GM06990 (cell line): ENCODE results near the gene RGS7.

Experiments
- DNase-seq: peaks from one replicate; pipeline ENCODE4 v3.0.0-alpha.2; 2011; ENCODE audit not compliant: insufficient read length; ENCODE audit errors: extremely low read depth
- H3K27me3 ChIP-seq: replicated peaks from 2 replicates; pipeline ENCODE4 v1.6.0; 2011; ENCODE audit warnings: low read length; ENCODE audit not compliant: control insufficient read depth, insufficient read depth
- H3K36me3 ChIP-seq: 2 replicates; pipeline ENCODE4 v1.5.1; 2011; ENCODE audit warnings: low read length; ENCODE audit not compliant: control insufficient read depth, insufficient read depth
- H3K4me3 ChIP-seq: replicated peaks from 2 replicates; pipeline ENCODE4 v1.5.1; 2011; ENCODE audit warnings: low read depth, mild to moderate bottlenecking, control low read depth, low read length
- TF ChIP-seq, protein P1 (sequence below): IDR thresholded peaks from 2 replicates; pipeline ENCODE4 v1.5.1; 2011; ENCODE audit warnings: low read length, control low read depth, mild to moderate bottlenecking, inconsistent platforms; ENCODE audit not compliant: insufficient read depth, poor library complexity, severe bottlenecking

The RGS7 gene

DNA sequence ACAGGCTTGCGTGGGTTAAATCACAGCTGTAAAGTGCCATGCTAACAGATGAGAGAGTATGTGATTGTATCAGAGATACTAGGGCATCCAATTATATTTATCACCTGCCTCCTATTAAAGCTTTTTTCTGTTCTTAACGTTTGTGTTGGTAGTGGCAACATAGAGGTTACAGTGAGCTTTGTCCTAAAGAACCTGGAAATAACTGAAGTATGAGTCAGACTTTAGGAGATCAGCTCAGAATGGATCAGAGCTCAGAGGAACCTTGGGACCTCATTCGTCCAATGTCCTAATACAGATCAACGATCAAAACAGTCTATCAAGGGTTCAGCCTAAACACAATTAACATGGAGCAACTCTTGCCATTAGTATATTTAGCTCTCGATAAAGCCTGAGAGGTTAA is 81.0 kb downstream of the RGS7 start:
- no peaks in the 10 kb centered on the region for H3K36me3 ChIP-seq
- no peaks in the 10 kb centered on the region for H3K27me3 ChIP-seq
- DNase-seq: no peak
- TF ChIP-seq, protein P1, sequence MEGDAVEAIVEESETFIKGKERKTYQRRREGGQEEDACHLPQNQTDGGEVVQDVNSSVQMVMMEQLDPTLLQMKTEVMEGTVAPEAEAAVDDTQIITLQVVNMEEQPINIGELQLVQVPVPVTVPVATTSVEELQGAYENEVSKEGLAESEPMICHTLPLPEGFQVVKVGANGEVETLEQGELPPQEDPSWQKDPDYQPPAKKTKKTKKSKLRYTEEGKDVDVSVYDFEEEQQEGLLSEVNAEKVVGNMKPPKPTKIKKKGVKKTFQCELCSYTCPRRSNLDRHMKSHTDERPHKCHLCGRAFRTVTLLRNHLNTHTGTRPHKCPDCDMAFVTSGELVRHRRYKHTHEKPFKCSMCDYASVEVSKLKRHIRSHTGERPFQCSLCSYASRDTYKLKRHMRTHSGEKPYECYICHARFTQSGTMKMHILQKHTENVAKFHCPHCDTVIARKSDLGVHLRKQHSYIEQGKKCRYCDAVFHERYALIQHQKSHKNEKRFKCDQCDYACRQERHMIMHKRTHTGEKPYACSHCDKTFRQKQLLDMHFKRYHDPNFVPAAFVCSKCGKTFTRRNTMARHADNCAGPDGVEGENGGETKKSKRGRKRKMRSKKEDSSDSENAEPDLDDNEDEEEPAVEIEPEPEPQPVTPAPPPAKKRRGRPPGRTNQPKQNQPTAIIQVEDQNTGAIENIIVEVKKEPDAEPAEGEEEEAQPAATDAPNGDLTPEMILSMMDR: no peak
- no peak overlapping the region for H3K4me3 ChIP-seq

DNA sequence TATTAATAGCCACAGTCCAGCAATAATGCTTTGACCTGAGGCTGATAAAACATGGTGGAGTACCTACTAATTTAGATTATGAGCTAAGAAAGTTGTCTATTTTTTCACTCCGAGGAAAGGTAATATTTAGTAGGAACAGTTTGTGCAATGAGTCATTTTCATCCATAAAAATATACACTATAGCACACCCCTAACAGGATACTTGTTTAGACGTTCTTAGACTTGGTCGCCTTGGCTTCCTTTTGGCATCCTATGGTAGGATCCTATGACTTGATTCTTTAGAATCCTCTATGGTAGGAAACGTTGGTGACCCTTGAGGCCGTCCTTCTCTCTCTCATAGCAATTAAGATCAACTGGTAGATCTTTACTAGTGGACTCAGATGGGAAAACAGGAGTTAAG is 81.8 kb downstream of the RGS7 start:
- DNase-seq: no peak
- H3K36me3 ChIP-seq: no peaks in the 10 kb centered on the region
- H3K4me3 ChIP-seq: no peak overlapping the region
- no peaks in the 10 kb centered on the region for H3K27me3 ChIP-seq
- TF ChIP-seq, protein P1: no peak

DNA sequence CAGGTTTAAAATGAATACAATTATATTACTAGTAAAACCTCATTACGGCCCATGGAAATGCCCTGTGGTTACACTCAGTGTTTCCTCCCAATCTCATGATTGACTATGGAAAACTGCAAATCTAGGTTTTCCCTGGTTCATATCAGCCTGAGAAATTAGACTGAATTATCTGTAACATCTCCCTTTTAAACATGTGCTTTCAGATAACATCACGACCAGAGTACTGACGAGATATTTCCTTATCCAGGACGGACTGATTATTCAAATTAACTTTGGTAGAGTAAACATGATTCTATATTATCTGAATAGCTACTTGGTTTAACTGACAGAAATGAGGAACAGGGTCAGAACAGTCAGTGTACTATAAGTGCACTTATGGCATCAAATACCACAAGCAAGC is 82.3 kb downstream of the RGS7 start:
- Histone ChIP-seq H3K36me3 (no peaks in the 10 kb centered on the region), H3K27me3 (no peaks in the 10 kb centered on the region), H3K4me3 (no peak overlapping the region)
- TF ChIP-seq, protein P1: no peak
- DNase-seq: no peak

DNA sequence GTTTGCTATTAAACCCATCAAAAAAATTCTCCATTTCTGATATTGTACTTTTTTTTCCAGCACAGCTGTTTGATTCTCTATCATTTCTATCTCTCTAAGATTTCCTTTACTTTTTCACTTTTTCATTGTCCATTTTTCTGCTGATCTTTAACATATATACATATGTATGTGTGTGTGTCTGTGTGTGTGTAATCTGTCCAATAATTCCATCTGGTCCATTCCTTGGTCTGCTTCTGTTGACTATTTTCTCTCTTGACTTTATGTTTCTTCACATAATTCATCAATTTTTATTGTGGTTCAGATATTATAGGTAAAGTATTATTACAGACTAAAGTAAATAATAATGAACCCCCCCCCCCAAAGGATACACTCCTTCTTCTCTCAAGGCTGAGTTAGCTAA is 84.2 kb downstream of the RGS7 start:
- Histone ChIP-seq H3K4me3 (no peak overlapping the region), H3K27me3 (no peaks in the 10 kb centered on the region), H3K36me3 (no peaks in the 10 kb centered on the region)
- DNase-seq: no peak
- TF ChIP-seq, protein P1: no peak

DNA sequence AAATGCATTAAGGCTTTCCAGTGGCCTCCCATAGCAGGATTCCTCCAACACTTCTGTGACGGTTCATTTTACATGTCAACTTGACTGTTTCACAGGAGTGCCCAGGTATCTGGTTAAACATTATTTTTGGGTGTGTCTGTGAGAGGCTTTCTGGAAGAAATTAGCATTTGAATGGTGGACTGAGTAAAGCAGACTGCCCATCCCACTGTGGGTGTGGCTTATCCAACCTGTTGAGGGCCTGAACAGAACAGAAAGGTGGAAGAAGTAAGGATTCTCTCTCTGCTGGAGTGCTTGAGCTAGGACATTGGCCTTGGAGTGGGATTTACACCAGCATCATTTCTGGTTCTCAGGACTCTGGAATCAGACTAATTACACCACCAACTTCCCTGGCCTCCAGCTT is 85.6 kb downstream of the RGS7 start:
- TF ChIP-seq, protein P1: no peak
- no peak for DNase-seq
- Histone ChIP-seq H3K4me3 (no peak overlapping the region), H3K36me3 (no peaks in the 10 kb centered on the region), H3K27me3 (no peaks in the 10 kb centered on the region)

DNA sequence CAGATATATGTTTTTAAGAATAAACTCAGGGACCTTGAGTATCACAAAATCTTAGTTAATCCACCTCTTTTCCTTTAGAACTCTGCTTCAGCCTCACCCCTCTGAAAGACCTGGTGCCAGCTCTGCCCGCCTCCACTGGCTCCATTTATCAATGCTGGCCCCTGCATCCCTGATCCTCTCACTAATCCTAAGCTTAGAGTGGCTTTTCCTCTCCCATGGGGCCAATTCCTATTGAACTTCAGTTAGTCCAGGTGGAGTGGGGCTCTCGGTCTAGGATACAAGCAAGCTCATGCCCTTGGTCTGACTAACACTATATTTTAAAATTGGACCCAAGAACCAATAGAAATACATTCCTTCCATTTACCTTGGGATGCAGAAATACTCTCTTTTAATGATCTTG is 87.0 kb downstream of the RGS7 start:
- DNase-seq: no peak
- no peak overlapping the region for H3K4me3 ChIP-seq
- H3K27me3 ChIP-seq: no peaks in the 10 kb centered on the region
- TF ChIP-seq, protein P1: no peak
- H3K36me3 ChIP-seq: no peaks in the 10 kb centered on the region
